ENCODE measurements around the gene RTL9. TPM values are rescaled to one million over a fixed set of nuclear protein-coding genes. Genes with fewer than 3 reads are reported as not detected.
A peak's percentile ranks its signal among the peaks of the same experiment; 100 is the strongest.

The RTL9 gene
- total and polyA plus RNA-seq, 9 of the 15 experiments (the other 6 are each of a cell fraction or from before 2014, with no cell fraction given) = 0.04 to 0.35 (median 0.13) TPM; not detected in 1

DNA sequence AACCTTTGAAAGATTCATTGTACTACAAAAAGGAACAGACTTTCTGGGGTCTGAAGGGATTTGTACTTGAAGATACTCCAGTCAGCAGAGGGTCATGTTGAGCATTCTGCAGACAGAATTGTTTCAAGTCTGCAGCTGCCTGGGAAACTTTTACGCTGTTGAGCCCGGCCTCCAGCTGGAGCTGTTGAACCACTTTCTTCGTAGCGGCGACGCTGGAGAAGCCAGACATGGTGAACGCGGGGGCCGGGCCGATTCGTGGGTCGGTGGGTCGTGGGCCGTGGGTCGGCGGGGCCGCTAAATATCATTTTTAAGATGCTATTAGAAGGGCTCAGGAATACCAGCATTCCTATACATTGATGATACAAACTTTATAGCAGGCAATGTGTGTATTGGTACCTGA lies 12.0 kb upstream of the RTL9 start (continued):
- TF ChIP-seq, protein P1, sequence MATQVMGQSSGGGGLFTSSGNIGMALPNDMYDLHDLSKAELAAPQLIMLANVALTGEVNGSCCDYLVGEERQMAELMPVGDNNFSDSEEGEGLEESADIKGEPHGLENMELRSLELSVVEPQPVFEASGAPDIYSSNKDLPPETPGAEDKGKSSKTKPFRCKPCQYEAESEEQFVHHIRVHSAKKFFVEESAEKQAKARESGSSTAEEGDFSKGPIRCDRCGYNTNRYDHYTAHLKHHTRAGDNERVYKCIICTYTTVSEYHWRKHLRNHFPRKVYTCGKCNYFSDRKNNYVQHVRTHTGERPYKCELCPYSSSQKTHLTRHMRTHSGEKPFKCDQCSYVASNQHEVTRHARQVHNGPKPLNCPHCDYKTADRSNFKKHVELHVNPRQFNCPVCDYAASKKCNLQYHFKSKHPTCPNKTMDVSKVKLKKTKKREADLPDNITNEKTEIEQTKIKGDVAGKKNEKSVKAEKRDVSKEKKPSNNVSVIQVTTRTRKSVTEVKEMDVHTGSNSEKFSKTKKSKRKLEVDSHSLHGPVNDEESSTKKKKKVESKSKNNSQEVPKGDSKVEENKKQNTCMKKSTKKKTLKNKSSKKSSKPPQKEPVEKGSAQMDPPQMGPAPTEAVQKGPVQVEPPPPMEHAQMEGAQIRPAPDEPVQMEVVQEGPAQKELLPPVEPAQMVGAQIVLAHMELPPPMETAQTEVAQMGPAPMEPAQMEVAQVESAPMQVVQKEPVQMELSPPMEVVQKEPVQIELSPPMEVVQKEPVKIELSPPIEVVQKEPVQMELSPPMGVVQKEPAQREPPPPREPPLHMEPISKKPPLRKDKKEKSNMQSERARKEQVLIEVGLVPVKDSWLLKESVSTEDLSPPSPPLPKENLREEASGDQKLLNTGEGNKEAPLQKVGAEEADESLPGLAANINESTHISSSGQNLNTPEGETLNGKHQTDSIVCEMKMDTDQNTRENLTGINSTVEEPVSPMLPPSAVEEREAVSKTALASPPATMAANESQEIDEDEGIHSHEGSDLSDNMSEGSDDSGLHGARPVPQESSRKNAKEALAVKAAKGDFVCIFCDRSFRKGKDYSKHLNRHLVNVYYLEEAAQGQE (IDR thresholded peaks at IDR 0.05; ENCODE audit: borderline replicate concordance) = peak; percentile 60; the same call in 1 of the 2 replicates
- TF ChIP-seq, protein P1 (CRISPR knock-in tag; IDR thresholded peaks at IDR 0.05; ENCODE audit: low read depth) = no peak
- TF ChIP-seq RBFOX2 (IDR thresholded peaks at IDR 0.05; ENCODE audit: low read depth, low read length) (peak; percentile 39; the same call in 1 of the 2 replicates), BRF1 (IDR thresholded peaks at IDR 0.05; ENCODE audit: borderline replicate concordance, extremely low read depth, insufficient read length) (no peak), MCM3 (IDR thresholded peaks at IDR 0.05) (no peak), RBM39 (optimal IDR thresholded peaks at IDR 0.05; ENCODE audit: low read depth, low read length) (no peak), FOXA3 (CRISPR knock-in tag; conservative IDR thresholded peaks at IDR 0.05 in 1 of 2, IDR thresholded peaks at IDR 0.05 in 1 of 2) (no peak), EGR1 (conservative IDR thresholded peaks at IDR 0.05) (0 out of 2 replicates have a peak, but pooled peaks have one; percentile 18)

All from K562 (cell line).